HG03558 (cell line): ENCODE measurements around the gene ZNF705A.
"Not testable (repeated sequence)": the region's sequence is repeated elsewhere in the genome, so short reads cannot be mapped to it uniquely, and the experiment has no call there.

Experiments used
- ATAC-seq: cut with Tn5 transposase; IDR thresholded peaks from one replicate; pipeline ENCODE4 v1.9.1; 2021; ENCODE audit warnings: moderate number of reproducible peaks; ENCODE audit not compliant: unreplicated experiment; ENCODE audit errors: extremely low read depth

The ZNF705A gene

GRCh38 chr12:8156845-8157244 lies at the start of gene ZNF705A:
ZNF705A (plus strand) TSS chr12:8157015; CDS start chr12:8172626, 15,611 bp downstream.
- no peak for ATAC-seq

- ATAC-seq: no peak
These were observed 47.9 kb upstream of the ZNF705A start for GRCh38 chr12:8108808-8109398.

DNA sequence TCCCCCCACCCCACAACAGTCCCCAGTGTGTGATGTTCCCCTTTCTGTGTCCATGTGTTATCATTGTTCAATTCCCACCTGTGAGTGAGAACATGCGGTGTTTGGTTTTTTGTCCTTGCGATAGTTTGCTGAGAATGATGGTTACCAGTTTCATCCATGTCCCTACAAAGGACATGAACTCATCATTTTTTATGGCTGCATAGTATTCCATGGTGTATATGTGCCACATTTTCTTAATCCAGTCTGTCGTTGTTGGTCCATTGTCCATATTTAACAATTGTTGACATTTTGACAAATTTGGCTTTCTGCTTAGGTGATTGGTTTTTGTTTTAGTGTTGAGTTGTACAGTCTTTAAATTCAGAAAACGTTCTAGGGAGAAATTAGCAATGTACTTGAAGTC lies 43.7 kb upstream of the ZNF705A start:
- ATAC-seq: not testable (repeated sequence)

GRCh38 chr12:8120072-8120713 lies 36.6 kb upstream of the ZNF705A start:
- ATAC-seq: no peak

DNA sequence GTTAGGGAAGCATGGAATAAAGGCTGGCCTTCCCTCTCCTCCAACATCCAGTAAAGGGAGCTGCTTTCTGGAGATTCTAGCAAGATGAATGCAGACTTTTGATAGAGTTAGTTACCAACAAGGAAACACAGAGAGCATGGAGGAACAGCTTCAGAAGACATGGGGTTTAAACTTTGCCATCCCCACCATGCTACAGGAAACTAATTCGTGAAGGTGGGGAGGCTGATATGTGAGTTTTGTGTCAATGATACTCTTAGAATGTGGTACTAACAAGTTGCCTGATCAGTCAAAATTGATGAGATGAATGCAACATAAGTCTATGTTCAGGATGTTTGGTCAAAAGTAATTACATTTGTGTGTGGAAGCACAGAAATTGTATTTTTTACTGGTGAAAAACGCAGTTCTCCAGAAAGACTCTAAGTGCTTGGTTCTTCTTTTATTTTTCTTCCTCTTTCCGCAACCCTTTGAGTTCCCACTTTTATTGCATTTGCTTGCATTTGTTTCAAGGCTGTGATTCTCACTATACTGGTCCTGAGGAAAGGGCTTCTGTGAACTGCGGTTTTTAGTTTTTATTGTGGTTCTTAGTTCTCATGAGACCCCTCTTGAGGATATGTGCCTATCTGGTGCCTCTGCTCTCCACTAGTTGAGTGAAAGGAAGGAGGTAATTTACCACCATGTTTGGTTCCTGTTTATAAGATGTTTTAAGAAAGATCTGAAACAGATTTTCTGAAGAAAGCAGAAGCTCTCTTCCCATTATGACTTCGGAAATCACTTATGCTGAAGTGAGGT lies 33.5 kb upstream of the ZNF705A start, which contains the start of gene CLEC4A:
Gene CLEC4A, plus strand, starts transcription at position 494 of the 789 bp plus-strand sequence. Its CDS starts 262 bp downstream, at position 756.
- no peak for ATAC-seq

DNA sequence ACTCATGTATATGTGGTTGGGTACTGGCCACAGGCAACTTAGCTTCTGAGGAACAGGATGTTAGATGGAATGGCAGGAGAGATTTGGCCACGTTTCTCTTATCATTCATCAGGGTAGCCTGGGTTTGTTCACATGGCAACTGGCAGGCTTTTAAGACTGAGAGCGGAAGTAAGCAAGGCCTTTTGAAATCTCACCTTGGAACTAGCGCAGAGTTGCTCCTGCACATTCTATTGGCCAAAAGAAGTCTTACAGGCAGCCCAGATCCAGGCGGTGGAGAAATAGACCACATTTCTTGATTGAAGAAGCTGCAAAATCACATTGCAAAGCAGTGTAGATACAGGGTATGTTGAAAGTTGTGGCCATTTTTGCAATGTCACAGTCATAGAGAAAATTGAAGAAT lies 29.7 kb upstream of the ZNF705A start:
- ATAC-seq: no peak

DNA sequence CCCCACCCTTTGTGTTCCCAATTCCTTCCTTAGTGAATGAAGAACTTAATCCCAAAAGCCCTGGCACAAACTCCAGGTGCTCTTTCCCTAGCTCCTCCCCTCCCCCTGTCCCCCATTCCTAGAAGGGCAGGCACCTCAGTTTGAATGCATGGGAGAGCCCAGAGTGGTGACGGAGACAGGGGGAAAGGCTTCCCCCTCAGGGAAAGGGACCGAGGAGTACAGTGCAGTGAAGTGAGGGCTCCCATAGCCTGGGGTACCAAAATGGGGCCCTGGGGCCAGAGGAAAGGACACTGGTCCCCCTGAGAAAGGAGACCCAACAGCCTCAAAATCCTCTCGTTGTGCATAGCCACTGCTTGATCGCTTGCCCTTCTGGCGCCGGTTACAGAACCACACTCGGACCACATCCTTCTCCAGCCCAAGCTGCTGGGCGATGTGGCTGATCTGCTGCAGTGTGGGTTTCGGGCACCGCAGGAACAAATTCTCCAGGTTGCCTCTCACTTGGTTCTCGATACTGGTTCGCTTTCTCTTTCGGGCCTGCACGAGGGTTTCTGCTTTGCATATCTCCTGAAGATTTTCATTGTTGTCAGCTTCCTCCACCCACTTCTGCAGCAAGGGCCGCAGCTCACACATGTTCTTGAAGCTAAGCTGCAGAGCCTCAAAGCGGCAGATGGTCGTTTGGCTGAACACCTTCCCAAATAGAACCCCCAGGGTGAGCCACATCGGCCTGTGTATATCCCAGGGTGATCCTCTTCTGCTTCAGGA lies 23.0 kb upstream of the ZNF705A start:
- not testable (repeated sequence) for ATAC-seq

- not testable (repeated sequence) for ATAC-seq
These were observed 22.4 kb upstream of the ZNF705A start for GRCh38 chr12:8134398-8134930.

- not testable (repeated sequence) for ATAC-seq
These were observed 15.2 kb upstream of the ZNF705A start for GRCh38 chr12:8141647-8142046.

DNA sequence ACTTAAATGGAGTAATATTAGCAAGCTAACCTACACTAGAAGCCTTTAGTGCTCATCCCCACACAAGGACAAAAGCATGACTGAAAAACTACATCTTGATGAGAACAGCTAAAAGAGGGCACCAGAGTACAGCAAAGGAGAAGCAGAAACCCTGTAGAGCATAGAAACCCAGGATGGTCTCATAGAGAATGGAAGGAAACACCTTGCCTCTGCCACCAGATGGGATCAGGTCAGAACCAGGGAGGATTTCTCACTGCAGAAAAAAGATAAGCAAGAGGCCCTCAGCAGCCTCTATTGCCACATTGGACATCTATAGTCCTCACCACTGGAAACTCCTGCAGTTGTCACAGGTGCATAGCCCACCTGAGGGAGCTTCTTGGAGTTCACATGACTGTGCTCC lies 13.6 kb upstream of the ZNF705A start:
- ATAC-seq: no peak

DNA sequence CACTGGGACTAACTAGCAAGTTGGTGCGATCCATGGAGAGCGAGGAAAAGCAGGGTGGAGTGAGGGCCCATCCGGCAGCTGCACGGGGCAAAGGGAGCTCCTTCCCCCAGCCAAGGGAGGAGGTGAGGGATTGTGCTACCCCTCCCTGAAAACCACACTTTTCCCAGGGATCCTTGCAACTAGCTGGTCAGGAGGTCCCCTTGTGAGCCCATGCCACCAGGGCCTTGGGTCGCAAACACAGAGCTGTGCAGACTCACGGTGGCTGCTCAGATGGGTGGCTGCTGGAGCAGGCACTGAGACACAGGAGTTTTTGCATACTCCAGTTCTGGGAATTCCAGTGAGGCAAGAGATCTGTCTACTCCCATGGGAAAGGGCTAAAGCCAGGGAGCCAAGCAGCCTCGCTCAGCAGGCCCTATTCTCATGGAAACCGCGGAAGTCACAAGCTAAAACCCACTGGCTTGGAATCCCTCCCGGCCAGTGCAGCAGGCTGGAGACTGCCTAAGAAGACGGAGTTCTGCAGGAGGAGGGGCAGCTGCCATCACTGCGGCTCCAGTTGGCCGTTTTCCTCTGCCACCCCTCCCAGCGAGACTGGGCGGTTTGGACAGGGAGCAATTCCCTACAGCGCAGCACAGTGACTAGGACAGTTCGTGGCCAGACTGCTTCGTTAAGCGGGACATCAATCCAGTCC lies 10.9 kb upstream of the ZNF705A start:
- ATAC-seq: no peak

DNA sequence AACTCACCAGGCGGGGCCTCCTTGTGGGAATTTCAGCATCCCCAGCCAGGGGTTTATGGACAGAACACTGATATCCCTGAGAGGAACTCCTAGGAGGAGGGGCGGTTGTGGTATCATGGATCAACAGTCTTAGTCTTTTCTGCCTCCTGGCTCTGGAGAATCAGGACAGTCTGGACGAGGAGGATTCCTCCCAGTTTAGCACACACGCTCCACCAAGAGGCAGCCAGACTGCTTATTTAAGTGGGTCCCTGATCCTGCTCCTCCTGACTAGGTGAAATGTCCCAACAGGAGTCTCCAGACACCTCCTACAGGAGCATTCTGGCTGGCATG lies 10.4 kb upstream of the ZNF705A start:
- no peak for ATAC-seq

DNA sequence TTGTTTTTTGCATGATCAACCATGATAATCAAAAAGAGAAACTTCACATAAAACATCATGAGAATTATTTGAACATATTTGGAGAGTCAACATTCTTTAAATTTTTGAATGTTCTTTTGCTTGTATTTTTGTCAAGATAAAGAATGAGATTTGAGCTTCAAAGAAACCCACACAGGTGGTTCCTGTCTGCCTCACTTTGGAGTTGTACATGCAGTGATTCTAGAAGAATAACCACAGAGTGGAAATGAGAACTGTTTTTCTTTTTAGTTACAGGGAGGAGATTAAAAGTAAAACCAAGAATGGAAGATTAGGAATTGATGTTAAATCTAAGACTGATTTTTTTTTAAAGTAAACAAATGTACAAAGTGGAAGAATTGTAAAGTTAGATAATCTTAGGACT lies 2.3 kb upstream of the ZNF705A start:
- ATAC-seq: no peak

DNA sequence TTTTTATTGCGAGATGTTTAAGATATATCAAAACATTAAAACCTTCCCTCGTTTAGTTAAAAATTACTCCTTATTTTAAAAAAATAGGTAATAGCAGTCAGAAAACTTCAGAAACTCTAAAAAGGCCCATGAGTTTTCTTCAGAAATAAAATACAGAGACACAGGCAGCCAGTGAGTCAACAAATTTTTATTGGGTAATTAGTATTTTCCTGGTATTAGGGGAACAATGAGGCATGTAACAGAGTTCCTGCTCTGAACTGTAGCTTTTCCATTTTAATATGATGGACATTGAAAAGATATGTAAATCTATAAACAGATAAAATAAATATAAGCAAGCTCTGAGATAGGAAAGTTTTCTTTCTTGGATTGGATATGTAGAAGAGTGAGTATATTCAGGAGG lies 399 bp upstream of the ZNF705A start:
- ATAC-seq: no peak

- ATAC-seq: no peak
These were observed 826 bp downstream of the ZNF705A start for GRCh38 chr12:8157484-8158198.

GRCh38 chr12:8172911-8173310 lies 16.1 kb downstream of the ZNF705A start:
- ATAC-seq: not testable (repeated sequence)

DNA sequence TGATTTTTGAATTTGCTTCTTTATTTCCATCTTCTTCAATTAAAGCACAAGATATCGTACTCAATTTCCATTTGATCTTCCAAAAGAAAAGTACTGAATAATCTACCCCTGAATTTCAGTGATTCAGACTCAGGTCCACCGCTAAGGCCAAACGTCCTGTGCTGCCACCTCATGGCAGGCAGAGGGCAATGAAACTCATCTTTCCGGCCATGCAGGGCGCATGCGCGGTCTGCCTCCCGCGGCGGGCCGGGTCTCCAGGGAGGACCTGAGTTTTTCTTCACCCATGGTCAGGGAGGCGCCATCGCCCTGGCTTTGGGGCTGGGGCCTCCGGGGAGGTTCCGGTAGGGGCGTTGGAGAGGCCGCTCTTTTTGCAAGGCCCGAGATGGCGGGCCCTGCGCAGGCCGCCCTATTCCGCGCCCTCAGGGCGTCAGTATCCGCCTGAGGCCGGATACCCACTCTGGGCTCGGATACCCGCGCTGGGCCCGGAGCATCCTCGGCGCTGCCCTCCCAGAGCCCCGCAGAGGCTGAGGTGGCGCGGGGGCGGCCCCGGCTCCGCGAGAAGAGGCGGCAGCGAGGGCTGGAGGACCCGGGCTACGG lies 23.3 kb downstream of the ZNF705A start:
- ATAC-seq: not testable (repeated sequence)

GRCh38 chr12:8181271-8181670 lies 24.5 kb downstream of the ZNF705A start:
- not testable (repeated sequence) for ATAC-seq

- ATAC-seq: not testable (repeated sequence)
These were observed 26.1 kb downstream of the ZNF705A start for GRCh38 chr12:8182923-8183322.
